Measurements from ENCODE around the gene HIC2.
"Not testable (repeated sequence)": the region's sequence is repeated elsewhere in the genome, so short reads cannot be mapped to it uniquely, and the experiment has no call there.

HIC2 gene, protein sequence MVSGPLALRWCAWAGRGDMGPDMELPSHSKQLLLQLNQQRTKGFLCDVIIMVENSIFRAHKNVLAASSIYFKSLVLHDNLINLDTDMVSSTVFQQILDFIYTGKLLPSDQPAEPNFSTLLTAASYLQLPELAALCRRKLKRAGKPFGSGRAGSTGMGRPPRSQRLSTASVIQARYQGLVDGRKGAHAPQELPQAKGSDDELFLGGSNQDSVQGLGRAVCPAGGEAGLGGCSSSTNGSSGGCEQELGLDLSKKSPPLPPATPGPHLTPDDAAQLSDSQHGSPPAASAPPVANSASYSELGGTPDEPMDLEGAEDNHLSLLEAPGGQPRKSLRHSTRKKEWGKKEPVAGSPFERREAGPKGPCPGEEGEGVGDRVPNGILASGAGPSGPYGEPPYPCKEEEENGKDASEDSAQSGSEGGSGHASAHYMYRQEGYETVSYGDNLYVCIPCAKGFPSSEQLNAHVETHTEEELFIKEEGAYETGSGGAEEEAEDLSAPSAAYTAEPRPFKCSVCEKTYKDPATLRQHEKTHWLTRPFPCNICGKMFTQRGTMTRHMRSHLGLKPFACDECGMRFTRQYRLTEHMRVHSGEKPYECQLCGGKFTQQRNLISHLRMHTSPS

DNA sequence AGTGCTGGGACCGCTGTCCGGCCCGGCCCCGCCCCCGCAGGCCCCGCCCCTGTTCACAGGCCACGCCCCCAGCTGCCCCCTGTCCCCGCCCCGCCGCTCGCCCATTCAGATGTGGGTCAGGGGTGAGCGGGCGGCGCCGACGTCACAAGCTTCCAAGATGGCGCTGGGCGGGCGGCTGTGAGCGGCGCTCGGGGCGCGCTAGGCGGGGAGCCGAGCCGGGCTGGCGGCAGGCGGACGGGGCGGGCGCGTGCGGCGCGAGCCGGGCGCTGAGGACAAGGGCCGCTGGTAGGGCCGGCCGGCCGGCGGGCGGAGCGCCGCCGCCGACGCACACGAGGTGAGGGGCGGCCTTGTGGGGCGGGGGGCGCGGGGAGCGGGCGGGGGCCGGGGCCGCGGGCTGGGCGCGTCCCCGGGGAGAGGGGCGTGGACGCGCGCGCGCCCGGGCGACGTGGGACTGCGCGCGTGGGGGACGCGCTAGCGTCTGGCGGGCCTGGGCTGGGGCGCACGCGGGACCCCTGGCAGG, at the start of gene HIC2:
Gene HIC2, plus strand, starts transcription at position 145 of the 520 bp plus-strand sequence. CDS start 25,461 bp downstream, outside the sequence.
- DNase-seq (ENCODE audit: low spot score) = not testable (repeated sequence)

DNA sequence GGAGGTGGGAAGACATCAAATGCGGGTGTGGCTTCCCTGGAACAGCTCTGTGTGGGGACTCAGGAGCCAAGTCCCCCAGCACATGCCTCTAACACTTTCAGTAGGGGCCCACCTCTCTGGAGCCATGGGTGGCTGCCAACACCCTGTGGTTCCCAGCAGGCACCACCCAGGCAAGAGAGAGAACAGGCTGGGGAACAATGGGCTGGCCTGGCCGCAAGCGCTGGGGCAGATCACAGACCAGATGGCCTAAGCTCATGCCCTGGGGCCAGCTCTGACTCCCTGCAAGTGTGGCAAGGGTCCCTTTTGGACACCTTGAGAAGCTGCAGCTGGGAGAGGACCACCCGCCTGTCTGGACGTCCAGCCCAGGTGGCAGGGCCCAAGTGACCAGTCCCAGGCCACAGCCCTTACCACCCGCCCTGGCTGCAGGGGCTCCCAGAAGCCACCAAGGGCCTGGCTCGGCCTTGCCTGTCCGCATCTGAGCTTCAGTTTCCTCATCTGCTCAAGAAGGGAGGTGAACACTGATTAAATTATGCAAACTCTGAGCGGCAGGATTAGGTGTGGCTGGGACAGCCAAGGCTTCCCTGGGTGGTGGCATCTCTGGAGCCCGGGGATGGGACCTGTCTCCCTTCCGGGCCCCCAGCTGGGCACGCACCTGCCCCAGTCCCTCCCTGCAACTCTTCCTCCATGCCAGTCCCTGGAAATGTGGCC, 48.4 kb upstream of the HIC2 start:
- DNase-seq (ENCODE audit: low spot score) = not testable (repeated sequence)

DNA sequence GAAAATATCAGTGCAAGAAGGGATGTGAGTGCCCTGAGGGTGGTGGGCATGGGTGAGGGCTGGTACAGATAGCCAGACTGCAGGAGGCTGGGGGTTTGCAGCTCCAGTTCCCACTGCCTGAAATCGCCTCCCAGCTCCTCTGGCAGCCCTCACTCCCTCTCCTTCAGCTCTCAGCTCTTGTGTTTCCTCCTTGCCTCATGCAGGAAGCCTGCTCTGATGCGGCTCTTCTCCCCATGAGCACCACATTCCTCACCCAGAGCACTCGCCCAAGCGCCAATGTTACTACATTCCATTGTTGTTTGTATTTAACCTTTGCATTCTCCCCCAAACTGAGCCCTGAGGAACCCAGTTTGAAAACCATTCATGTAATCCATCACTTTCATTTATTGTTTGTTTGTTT, 41.3 kb upstream of the HIC2 start:
- DNase-seq (ENCODE audit: low spot score) = not testable (repeated sequence)

DNA sequence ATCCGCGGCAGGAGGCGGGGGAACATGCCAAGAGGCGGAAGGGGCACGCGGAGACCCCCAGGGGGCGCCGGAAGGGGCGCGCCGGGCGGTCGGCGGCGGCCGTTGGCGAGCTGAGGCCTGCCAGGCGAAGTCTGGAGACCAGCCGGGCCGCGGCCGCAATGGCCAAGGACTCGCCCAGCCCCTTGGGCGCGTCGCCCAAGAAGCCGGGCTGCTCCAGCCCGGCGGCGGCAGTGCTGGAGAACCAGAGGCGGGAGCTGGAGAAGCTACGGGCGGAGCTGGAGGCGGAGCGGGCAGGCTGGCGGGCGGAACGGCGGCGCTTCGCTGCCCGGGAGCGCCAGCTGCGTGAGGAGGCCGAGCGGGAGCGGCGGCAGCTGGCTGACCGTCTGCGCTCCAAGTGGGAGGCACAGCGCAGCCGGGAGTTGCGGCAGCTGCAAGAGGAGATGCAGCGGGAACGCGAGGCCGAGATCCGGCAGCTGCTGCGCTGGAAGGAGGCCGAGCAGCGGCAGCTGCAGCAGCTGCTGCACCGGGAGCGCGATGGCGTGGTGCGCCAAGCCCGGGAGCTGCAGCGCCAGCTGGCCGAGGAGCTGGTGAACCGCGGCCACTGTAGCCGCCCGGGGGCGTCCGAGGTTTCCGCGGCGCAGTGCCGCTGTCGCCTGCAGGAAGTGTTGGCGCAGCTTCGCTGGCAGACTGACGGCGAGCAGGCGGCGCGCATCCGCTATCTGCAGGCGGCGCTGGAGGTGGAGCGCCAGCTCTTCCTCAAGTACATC, 33.3 kb upstream of the HIC2 start, which contains the start of gene RIMBP3B:
Gene RIMBP3B, plus strand, starts transcription at position 51 of the 767 bp plus-strand sequence. Its CDS starts 108 bp downstream, at position 159.
- DNase-seq (ENCODE audit: low spot score) = not testable (repeated sequence)

DNA sequence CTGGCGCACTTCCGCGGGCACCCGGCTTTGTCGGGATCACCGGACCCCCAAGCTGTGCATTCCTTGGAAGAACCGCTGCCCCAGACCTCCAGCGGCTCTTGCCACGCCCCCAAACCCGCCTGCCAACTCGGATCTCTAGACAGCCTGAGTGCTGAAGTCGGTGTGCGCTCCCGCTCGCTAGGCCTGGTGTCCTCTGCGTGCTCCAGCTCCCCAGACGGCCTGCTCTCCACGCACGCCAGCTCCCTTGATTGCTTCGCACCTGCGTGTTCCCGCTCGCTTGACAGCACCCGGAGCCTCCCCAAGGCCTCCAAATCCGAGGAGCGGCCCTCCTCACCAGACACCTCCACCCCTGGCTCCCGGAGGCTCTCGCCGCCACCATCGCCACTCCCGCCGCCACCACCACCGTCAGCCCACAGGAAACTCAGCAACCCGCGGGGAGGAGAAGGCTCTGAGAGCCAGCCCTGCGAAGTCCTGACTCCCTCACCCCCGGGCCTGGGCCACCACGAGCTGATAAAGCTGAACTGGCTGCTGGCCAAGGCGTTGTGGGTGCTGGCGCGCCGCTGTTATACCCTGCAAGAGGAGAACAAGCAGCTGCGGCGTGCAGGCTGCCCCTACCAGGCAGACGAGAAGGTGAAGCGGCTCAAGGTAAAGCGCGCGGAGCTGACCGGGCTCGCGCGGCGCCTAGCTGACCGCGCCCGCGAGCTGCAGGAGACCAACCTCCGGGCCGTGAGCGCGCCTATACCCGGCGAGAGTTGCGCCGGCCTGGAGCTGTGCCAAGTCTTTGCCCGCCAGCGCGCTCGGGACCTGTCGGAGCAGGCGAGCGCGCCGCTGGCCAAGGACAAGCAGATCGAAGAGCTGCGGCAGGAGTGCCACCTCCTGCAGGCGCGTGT, 32.5 kb upstream of the HIC2 start:
- DNase-seq (ENCODE audit: low spot score) = not testable (repeated sequence)

DNA sequence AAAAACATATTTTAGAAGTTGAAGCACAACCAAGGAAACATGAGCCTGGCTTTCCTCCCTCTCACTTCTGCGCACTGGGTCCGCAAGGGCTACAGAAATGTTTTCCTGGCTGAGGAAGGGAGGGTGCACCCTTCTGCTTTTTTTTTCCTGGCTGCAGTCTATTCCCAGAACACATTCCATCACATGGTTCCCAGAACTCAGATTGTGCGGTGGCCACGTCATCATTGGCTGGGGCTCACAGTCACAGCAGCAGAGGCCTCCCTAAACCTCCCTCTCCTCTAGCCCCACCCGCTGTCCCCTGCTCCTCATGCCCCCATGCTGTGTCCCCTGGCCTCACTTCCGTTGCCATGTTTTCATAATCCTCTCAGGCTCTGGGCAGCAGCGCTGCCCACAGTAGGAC, 27.7 kb upstream of the HIC2 start:
- DNase-seq (ENCODE audit: low spot score) = not testable (repeated sequence)

DNA sequence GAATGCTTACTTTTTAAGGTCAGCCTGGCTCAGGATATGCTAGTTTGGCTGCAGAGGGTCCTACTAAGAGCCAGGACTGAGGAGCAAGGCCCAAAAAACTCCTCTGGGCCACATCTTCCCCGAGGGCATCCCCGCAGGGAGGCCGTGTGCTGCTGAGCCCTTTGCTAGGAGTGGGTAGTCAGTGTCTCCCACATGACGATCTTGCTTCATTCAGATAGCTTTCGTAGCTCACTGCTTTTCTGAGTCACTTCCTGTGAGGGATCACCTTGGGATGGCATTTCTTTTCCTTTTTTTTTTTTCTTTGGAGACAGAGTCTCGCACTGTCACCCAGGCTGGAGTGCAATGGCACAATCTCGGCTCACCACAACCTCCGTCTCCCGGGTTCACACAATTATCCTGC, 27.2 kb upstream of the HIC2 start:
- not testable (repeated sequence) for DNase-seq (ENCODE audit: low spot score)

DNA sequence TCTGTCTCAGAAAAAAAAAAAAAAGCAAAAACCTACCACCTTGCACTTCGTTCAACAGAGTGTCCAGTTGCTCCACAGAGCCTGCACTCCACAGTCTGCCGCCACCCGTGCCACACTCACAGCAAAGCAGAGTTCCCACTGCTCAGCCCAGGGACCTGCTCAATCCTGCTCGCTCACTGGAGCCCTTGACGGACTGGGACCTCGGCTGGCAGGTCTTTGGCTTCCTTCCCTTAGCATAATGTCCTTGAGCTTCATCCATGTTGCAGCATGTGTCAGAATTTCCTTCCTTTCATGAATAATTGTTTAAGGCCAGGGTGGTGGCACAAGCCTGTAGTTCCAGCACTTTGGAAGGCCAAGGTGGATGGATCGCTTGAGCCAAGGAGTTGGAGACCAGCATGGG, 22.6 kb upstream of the HIC2 start:
- DNase-seq (ENCODE audit: low spot score) = not testable (repeated sequence)

DNA sequence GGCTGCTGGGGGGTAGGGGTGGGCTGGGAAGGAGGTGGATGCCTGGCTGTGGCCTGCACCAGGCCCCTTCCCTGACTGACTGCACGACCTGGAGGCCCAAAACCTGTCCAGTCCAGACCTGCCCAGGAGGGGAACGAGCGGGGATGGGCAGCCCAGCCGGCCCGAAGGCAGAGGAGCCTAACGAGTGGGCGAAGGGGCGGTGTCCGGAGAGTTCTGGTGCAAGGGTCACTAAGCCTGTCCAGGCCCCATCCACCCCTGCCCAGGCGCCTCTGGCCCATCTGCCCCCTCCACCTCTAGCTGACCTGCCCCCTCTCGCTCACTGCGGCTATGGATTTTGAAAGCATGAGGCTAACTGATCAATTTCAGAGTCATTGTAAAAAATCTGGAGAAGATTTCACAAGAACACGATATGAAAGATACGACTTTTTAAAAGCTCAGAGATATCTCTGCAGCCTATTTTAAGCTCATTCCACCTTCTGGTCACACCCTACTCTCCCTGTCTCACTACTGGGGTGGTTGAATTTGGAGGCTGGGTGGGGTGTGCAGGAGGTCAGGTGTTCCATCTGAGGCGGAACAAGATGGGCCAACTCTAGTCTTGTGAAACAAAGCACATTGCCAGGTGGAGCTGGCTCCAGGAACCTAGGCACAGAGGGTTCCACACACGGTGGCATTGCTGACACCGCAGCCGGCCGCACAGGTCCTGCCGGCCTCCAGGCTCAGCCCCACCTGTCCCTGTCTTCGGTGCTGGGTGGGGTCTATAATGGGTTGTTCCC, 15.8 kb upstream of the HIC2 start:
- DNase-seq (ENCODE audit: low spot score) = not testable (repeated sequence)

DNA sequence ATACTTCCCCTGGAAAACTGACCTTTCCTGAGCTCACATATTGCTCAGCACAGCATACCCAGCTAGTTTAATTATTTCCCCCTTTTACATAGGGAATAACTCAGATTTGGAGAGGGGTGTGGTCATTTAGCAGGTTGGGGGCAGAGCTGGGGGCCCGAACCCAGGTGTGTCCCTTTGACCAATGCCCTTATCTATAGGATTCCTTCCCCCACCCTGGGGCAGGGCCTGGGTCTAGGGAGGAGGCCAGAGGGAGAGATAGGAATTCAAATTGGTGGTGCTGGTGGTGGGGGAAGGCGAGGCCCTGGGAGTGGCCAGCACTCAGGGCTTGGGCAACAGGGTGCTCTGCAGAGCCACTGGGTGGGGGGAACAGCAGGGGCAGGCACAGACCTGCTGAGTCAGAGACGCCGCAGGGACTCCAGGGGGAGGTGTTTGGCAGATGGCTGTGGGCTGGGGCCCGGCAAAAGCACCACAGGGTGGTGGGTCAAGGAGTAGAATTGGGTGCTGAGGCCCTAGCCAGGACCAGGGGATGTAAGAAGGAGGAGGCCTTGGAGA, 14.3 kb upstream of the HIC2 start:
- not testable (repeated sequence) for DNase-seq (ENCODE audit: low spot score)

DNA sequence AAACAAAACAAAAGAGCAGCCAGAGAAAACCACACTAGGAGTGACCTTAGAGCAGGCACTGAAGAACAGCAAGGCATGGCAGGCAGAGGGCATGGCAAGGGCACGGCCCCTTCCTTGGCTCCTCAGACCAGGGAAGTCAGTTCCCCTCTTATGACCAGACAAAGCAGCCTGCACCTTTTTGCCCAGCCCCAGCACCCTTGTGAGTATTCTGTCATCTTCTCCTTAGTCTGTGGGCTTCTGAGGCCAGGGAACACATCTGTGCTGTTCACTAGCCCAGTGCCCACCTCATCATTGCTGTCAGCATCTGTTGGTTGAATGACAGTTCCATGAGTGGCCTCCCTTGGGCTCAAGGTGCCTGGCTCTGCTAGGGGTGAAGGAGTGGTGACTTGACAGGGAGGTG, 10.0 kb upstream of the HIC2 start:
- DNase-seq (ENCODE audit: low spot score) = not testable (repeated sequence)

DNA sequence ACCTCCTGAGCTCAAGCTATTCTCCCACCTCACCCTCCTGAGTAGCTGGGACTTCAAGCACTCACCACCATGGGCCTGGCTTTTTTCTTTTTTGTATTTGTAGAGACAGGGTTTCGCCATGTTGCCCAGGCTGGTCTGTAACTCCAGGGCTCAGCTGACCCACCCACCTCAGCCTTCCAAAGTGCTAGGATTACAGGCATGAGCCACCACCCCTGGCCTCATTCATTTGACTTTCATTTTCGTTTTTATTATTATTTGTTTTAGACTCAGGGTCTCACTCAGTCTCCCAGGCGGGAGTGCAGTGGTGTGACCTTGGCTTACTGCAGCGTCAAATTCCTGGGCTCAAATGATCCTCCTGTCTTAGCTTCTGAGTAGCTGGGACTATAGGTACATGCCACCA, 9.4 kb upstream of the HIC2 start:
- not testable (repeated sequence) for DNase-seq (ENCODE audit: low spot score)

DNA sequence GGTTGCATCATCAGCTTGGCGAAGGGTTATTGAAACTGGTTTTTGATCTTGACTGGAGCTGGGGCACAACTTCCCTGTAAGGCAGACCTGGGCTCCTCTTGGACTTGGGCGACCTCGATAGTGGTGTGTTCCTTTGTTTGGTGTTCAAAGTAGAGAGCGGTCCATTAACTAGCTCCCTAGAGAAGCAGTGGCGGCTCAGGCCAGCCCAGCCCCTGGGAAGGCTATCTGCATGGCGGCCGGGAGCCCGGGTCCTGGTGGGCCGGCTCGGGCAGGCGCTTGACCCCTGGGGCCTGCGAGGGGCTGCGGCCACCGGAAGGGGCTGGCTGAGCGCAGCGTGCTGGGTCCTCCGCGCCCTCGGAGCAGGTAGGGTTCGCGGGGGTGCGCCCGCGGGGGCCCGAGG, 796 bp upstream of the HIC2 start:
- DNase-seq (ENCODE audit: low spot score) = not testable (repeated sequence)

DNA sequence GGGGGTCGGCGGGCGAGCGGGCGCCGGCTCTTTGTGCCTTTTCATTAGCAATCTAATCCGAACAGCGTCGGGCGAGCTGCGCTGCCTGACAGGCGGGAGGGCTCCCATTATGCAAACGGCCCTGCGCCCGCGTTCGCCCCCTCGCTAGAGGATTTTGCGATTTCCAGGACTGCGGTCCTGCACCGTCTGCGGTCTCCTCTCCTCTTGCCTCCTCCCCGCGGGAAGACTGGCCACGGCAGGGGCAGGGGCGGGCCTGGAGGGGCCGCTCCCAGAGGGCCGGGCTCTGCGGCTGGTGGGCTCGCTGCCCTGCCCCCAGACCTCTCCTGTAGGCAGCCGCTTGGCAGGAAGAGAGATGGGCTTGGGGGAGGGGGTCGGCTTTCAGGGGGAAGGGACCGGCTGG, 682 bp downstream of the HIC2 start:
- not testable (repeated sequence) for DNase-seq (ENCODE audit: low spot score)

DNA sequence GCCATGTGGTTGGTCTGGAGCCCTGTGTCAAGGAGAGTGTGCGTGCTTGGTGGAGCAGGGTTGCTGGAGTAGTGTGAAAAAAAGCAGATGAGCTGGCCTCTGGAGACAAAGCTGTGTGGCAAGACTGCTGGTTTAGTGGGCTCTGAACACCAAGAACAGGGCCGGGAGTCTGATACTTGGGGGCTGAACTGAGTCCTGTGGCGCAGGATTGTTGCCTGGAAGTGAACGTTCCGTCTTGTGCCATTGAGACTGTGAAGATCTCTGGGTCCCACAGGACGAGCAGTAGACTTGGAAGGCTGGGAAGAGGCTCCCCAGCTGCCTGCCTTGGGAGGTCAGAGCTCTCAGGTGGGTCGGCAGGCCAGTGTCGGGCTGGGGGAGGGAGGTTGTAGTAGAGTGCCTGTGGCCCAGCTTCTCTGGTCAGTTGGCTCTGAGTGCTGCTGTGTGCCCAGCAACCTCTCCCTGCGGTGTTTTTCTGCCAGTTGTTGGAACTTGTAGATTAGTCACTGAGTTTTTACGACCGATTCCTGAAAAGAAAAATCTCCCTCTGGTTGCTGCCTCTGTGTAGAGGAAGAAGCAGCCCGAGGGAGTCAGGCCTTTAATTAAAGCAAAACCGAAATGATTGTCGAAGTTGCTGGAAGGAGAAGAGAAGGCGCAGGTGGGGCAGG, 1.9 kb downstream of the HIC2 start:
- DNase-seq (ENCODE audit: low spot score) = not testable (repeated sequence)

DNA sequence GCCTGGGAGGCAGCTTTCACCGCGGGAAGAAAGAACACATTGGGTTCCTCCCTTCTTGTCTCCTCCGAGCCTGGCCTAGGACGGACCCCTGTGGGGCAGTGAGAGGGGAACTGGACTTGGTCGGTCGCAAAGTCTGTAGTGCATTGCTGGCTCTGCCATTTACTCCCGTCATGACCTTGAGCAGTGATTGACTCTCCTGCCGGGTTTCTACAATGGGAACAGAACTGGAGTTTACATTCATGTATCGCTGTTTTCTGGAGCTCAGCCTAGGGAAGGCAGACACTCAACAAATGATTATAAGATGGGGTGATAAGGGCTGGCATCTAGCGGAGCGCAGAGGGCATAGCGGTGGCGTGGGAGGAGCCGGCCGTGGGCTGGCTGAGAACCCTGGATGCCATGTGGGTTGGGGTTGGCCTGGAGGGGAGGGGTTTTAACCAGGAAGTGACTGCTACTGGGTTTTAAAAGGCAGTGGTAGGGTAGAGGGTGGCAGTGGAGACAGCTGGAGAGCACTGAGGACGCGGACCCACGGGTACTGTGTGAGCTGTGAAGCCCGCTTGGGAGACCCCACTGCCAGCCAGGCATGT, 3.1 kb downstream of the HIC2 start:
- not testable (repeated sequence) for DNase-seq (ENCODE audit: low spot score)

DNA sequence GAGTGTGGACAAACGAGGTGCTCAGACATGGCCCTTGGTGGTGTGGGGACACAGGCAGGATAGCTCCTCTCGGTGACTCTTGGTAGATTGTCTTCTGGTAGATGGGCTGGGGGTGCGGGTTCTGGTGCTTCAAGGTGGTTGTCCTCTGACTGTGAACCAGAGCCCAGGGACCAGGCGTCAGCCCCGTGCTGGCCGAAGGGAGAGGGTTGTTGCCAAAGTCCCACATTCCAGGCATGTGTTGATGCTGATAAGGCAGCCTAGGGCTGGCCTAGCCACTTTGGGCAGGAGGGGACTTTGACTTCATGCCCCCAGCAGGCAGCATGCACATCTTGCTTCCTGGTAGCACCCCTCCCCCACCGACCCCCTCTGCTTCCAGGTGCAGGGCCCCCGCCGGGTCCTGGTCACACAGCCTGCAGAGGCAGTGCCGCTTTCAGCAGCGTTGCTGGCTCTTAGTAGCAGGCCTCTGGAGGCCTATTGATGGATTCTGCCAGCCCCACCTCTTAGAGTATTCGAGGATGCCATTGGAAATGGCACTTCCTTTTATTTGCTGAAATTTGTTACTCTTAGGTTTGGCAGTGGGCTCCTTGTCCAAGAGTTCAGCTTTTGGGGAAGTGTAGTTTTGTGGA, 7.0 kb downstream of the HIC2 start:
- DNase-seq (ENCODE audit: low spot score) = not testable (repeated sequence)
